Stimulated activated CD8-positive, alpha-beta memory T cell treated with anti-CD3 and anti-CD28 coated beads, Interleukin-12 subunit alpha, Interleukin-12 subunit beta, amount 100 ng/mL, for 24 hours (primary cell): ENCODE measurements around the gene IGFBP1.
"Not testable (repeated sequence)": the region's sequence is repeated elsewhere in the genome, so short reads cannot be mapped to it uniquely, and the experiment has no call there.

Source experiments
- DNase-seq: peaks from one replicate; pipeline ENCODE4 v3.0.0-alpha.2; 2020; ENCODE audit errors: extremely low read depth

IGFBP1 gene

GRCh38 chr7:45938626-45939302 lies 50.5 kb downstream of the IGFBP1 start:
- DNase-seq, result no peak

GRCh38 chr7:45939574-45939973 lies 51.3 kb downstream of the IGFBP1 start:
- no peak for DNase-seq

- DNase-seq, result not testable (repeated sequence)
These were observed 52.0 kb downstream of the IGFBP1 start for GRCh38 chr7:45940237-45940781.

- no peak for DNase-seq
These were observed 52.7 kb downstream of the IGFBP1 start for GRCh38 chr7:45940939-45941338.
